Stimulated activated CD8-positive, alpha-beta memory T cell treated with anti-CD3 and anti-CD28 coated beads, Interleukin-15, amount 100 ng/mL, for 24 hours (primary cell): ENCODE measurements around the gene BCORL1.

Experiments used
- DNase-seq: peaks from one replicate; pipeline ENCODE4 v3.0.0-alpha.2; 2020; ENCODE audit warnings: low read depth

Gene BCORL1

GRCh38 chrX:129965166-129965565 is 17.3 kb upstream of the BCORL1 start:
- DNase-seq = no peak

DNA sequence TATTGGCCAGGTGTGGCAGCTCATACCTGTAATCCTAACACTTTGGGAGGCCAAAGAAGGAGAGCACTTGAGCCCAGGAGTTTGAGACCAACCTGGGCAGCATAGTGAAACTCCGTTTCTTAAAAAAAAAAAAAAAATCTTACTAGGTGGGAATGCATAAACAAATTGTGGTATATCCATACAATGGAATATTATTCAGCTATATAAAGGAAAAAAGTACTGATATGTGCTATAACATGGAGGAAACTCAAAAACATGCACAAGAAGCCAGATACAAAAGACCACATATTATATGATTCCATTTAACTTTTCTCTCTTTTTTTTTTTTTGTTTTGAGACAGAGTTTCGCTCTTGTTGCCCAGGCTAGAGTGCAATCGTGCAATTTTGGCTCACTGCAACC is 13.5 kb upstream of the BCORL1 start:
- no peak for DNase-seq

GRCh38 chrX:129976441-129976840 is 6.0 kb upstream of the BCORL1 start:
- DNase-seq = no peak

DNA sequence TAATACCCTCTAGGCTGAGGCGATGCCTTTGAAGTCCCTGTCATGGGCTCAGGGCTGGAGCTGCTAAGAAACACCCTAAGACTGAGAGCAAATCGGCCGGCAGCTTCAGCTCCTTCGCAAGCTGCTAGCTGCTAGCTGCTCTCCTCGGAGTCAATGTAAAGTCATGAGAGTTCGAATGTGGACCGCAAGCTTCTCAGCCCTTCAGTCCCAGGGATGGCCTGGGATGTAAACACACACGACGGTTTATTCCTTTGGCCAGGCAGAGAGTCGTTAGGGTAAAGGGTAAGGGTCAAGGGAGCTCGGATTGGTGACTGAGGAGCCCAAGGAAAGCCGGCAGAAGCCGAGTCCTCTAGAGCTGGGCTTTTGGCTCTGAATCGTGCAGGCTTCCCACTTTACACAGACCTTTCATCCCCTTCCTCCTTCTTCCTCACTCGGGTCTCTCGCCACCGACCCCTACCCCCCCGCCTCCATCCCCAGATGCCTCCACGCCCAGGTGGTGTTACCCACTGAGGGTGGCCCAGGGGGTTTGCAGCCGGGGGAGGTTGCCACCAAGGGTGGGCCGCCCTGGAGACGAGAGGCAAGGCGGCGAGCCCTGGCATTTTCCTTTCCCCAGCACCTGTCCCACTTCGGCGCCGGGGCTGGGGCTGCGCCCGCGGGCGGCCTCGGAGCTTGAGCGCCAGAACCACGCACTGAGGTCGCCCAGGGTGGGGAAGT is 3.1 kb upstream of the BCORL1 start:
- no peak for DNase-seq

GRCh38 chrX:129980001-129980401 is 2.4 kb upstream of the BCORL1 start:
- DNase-seq = no peak

GRCh38 chrX:129980540-129981199 is 1.8 kb upstream of the BCORL1 start:
- DNase-seq = no peak

- no peak for DNase-seq
Measured at GRCh38 chrX:129981200-129981553, 1.3 kb upstream of the BCORL1 start.

GRCh38 chrX:129981752-129982299 is 609 bp upstream of the BCORL1 start:
- no peak for DNase-seq

- no peak for DNase-seq
Measured at GRCh38 chrX:129983575-129984110, 1.2 kb downstream of the BCORL1 start.

DNA sequence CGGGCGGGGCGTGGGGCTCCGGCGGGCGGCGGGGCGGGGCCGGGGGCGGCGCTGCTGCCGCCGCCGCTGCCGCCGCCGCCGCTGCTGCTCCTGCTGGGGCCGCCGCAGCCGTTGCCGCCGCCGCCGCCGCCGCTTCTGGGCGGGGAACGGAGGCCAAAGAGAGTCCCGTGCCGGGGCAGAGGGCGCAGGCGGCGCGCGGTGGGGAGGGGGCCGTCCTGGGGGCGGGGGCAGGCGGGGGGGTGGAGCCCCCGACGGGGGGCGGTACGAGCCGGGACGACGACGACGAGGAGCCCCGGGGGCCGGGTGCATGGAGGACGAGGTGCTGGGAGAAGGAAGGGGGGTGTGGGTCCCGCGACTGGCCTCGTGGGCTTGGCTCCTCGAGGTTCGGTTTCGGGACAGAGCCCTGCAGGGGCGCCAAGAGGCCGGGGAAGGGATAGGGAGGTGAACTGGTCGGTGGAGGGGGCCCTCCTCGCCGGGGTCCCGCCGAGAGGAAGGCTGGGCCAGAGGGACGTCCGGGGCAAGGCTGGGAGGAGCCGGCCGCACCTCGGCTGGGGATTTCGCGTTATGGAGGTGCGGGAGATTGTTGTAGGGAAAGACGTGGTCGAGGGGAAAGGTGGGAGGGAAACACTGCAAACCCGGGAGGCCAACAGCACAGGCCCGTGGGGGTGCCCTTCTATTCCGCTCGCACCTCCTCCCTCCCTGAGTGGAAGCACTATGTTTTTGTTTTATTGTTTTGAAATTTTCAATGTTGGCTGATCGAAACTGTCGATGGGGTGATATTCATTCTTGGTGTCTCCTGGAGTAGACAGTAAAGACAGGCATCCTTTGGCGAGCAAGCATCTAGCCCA is 1.9 kb downstream of the BCORL1 start:
- no peak for DNase-seq

GRCh38 chrX:129987871-129988270 is 5.4 kb downstream of the BCORL1 start:
- no peak for DNase-seq

DNA sequence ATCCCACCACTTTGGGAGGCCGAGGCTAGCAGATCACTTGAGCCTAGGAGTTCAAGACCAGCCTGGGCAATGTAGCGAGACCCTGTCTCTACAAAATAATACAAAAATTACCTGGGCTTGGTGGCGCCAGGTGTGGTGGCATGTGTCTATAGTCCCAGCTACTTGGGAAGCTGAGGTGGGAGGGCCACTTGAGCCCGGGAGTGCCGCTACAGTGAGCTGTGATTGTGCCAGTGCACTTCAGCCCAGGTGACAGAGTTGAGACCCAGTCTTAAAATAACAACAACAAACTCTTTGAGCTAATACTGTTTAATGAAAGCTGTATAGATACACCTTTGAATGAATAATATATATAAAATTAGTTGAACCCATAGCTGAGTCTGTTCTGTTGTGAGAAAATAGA is 9.7 kb downstream of the BCORL1 start:
- no peak for DNase-seq

DNA sequence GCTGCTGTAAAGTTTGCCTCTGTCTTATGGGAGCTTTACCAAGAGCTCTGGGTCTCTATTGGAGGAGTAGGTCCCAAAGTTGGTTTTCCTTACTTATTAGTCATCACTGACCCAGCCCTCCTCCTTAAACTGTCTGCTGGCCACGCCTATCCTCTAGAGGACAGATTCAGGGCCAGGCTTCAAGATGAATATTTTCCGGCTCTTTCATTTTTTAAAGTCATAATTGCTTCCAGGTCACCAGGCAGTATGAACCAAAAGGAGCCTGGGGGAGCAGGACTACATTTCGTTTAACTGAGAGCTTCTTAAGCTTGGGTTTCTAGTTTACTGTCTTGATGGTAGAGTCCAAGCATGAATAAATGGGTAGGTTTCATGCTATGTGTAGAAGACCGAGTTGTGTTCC is 13.7 kb downstream of the BCORL1 start:
- DNase-seq = no peak

- DNase-seq = no peak
Measured at GRCh38 chrX:129997086-129997485, 14.7 kb downstream of the BCORL1 start.

GRCh38 chrX:129998021-129998420 is 15.6 kb downstream of the BCORL1 start:
- no peak for DNase-seq

GRCh38 chrX:130001893-130002292 is 19.5 kb downstream of the BCORL1 start:
- no peak for DNase-seq

DNA sequence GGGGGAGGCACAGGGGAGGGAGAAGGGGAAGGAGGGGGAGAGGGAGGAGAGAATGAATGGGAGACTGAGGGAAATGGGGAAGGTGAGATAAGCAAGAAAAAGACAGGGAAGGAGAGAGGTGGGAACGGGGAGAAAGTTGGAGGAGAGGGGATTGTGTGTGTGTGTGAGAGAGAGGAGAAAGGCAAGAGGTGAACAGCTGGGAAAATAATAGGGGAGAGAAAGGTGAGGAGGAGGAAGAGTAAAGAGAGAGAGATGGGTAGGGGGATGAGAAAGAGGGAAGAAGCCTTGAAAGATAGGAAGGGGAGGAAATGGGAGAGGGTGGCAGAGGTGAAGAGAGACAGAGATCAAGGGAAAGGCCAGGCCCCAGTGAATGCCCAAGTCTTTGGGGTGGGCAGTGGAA is 20.1 kb downstream of the BCORL1 start:
- DNase-seq = no peak

- no peak for DNase-seq
Measured at GRCh38 chrX:130005089-130005807, 22.8 kb downstream of the BCORL1 start.

DNA sequence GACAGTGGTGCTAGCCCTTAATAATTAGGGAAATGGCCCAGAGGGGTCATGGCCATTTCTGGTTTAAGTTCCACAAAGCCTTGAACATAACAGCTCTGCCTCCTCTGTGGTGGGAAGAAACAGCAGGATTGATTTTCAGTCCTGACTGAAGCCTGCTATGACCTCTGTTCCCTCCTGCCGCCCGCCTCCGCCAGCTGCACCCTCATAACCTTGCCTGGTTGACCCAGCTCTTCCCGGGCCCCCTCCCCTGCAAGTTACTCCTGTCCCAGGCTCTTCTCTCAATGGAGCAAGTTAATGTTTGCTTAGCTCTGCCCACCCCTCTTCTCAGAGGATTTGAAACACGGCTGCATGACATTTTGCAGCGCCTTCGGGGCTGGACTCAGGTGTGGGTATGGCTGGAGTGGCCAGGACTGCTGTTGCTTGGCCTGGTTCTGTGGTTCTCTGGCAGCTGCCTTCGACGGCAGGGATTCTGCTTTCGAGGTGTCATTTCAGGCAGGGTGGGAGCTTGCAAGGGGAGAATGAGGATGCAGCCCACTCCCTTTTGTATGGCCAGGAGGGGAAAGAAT is 27.3 kb downstream of the BCORL1 start:
- DNase-seq = no peak

DNA sequence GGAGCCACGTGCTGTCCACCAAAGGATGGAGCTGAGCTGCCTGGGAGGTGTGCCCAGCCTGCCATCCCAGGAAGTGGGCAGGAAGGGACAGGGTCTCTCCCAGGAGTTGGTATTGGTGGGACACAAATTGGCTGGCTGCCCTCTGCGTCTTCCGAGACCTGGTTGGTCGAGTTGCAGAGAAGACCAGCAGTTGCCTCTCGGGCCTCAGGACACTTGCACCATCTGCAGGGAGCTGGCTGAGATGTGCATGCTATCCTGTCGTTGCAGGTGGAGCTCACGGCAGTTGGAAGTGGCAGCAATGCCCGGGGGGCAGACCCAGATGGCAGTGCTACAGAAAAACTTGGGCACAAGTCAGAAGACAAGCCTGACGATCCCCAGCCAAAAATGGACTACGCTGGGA is 30.2 kb downstream of the BCORL1 start:
- no peak for DNase-seq

DNA sequence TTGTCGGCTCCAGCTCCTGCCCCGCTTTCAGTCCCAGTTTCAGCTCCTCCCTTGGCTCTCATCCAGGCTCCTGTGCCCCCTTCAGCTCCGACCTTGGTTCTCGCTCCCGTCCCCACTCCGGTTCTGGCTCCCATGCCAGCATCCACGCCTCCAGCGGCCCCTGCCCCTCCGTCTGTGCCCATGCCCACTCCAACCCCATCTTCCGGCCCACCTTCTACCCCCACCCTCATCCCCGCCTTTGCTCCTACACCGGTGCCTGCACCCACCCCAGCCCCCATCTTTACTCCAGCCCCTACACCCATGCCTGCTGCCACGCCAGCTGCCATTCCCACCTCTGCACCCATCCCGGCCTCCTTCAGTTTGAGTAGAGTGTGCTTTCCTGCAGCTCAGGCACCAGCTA is 31.2 kb downstream of the BCORL1 start:
- DNase-seq = no peak

GRCh38 chrX:130014356-130014755 is 31.9 kb downstream of the BCORL1 start:
- no peak for DNase-seq
